HG03378 (cell line): Measurements from ENCODE around the gene BST1.

Experiments
- ATAC-seq: cut with Tn5 transposase; IDR thresholded peaks from one replicate; pipeline ENCODE4 v1.9.1; 2021; ENCODE audit warnings: mild to moderate bottlenecking, moderate library complexity; ENCODE audit not compliant: unreplicated experiment

Gene BST1

GRCh38 chr4:15776871-15777648 lies 74.2 kb downstream of the BST1 start:
- no peak for ATAC-seq

GRCh38 chr4:15777697-15778288 lies 74.9 kb downstream of the BST1 start:
- ATAC-seq = no peak

- peak; percentile 65 for ATAC-seq
Measured at GRCh38 chr4:15778289-15779241, 75.7 kb downstream of the BST1 start, which contains the start of gene CD38. Gene CD38 (plus strand): TSS chr4:15778328. CDS start chr4:15778415, 87 bp downstream.

GRCh38 chr4:15779306-15779705 lies 76.4 kb downstream of the BST1 start:
- no peak for ATAC-seq

- ATAC-seq = no peak
Measured at GRCh38 chr4:15779809-15780208, 76.9 kb downstream of the BST1 start.

- ATAC-seq = peak; percentile 43
Measured at GRCh38 chr4:15781427-15782095, 78.7 kb downstream of the BST1 start.
